ENCODE data around the gene TTC28. TPM values are rescaled to one million over a fixed set of nuclear protein-coding genes. Genes with fewer than 3 reads are reported as not detected.

The TTC28 gene
- total and polyA plus RNA-seq, 2 donors (not counting 1 experiment from before 2014, with no cell fraction given): 8.2 to 31.4 TPM

DNA sequence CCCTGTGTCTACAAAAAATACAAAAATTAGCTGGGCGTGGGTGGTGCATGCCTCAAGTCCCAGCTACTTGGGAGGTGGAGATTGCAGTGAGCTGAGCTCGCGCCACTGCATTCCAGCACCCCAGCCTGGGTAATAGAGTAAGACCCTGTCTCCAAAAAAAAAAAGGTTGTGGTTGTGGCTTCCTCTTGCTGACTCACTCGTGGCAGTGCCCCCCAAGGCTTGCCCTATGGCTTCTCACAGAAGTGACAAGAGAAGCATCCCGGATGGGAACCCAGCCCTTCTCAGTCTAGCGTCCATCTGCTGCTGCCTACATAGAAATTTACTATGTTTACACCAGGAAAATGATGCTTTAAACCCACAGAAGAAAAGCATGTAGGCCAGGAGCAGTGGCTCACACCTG lies 692.1 kb downstream of the TTC28 start:
- no peak overlapping the region for H3K4me3 ChIP-seq (replicated peaks in 1 of 4; ENCODE audit: control extremely low read depth in 1 of 4, insufficient read depth in 1 of 4, low read depth in 3 of 4, low read length in 4 of 4)
- no peaks in the 10 kb centered on the region for H3K9me3 ChIP-seq (ENCODE audit: control insufficient read depth, insufficient read depth, low read depth, low read length)
- H3K27me3 ChIP-seq (ENCODE audit: control insufficient read depth, insufficient read depth, low read length): no peaks in the 10 kb centered on the region
- no peak for TF ChIP-seq EZH2 (IDR thresholded peaks at IDR 0.05; ENCODE audit: low read length, missing control alignments)
- TF ChIP-seq, protein P1, sequence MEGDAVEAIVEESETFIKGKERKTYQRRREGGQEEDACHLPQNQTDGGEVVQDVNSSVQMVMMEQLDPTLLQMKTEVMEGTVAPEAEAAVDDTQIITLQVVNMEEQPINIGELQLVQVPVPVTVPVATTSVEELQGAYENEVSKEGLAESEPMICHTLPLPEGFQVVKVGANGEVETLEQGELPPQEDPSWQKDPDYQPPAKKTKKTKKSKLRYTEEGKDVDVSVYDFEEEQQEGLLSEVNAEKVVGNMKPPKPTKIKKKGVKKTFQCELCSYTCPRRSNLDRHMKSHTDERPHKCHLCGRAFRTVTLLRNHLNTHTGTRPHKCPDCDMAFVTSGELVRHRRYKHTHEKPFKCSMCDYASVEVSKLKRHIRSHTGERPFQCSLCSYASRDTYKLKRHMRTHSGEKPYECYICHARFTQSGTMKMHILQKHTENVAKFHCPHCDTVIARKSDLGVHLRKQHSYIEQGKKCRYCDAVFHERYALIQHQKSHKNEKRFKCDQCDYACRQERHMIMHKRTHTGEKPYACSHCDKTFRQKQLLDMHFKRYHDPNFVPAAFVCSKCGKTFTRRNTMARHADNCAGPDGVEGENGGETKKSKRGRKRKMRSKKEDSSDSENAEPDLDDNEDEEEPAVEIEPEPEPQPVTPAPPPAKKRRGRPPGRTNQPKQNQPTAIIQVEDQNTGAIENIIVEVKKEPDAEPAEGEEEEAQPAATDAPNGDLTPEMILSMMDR (conservative IDR thresholded peaks at IDR 0.05 in 1 of 2, IDR thresholded peaks at IDR 0.05 in 1 of 2; ENCODE audit: low read depth in 1 of 2, low read length in 2 of 2): no peak
- no peaks in the 10 kb centered on the region for H4K20me1 ChIP-seq (ENCODE audit: control insufficient read depth, extremely low read depth, insufficient read depth, low read length)
- peak; percentile 85 to 96 for DNase-seq (ENCODE audit: low read depth in 2 of 2)
- H3K4me1 ChIP-seq (ENCODE audit: control insufficient read depth, extremely low read depth, insufficient read depth, low read length): peaks cover 13% of the 10 kb centered on the region
- no peaks in the 10 kb centered on the region for H3K79me2 ChIP-seq (ENCODE audit: control insufficient read depth, insufficient read depth, low read length)
- peak overlapping the region; percentile 61 for H3K27ac ChIP-seq (ENCODE audit: insufficient read depth, low read length)
- no peak overlapping the region for H3K4me2 ChIP-seq (ENCODE audit: extremely low read depth, insufficient read depth, low read length)
- H2AFZ ChIP-seq (ENCODE audit: low read length): no peak overlapping the region
- H3K36me3 ChIP-seq (ENCODE audit: control insufficient read depth, insufficient read depth, low read length): peaks cover 4% of the 10 kb centered on the region
- no peak overlapping the region for H3K9ac ChIP-seq (ENCODE audit: insufficient read depth, low read length)

DNA sequence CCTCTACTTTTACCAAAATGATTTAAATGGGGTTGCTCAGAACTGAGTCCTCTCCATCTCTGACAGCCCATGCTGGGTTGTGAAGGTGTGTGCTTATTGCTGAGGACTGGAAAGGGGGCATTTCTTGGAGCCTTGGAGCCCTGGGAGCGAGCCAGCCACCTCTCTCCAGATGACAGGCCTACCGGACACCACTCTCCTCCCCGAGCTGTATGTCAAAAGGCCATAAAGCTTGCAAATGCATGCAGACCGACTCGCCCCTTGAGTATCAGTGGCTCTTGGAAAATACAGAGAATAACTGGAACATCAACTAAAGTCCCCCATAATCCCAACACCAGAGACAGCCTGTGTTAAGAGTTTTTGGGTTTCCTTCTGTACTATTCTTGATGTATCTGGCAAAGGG lies 692.7 kb downstream of the TTC28 start:
- peak overlapping the region; percentile 6 for H3K27ac ChIP-seq (ENCODE audit: insufficient read depth, low read length)
- H3K4me2 ChIP-seq (ENCODE audit: extremely low read depth, insufficient read depth, low read length): no peak overlapping the region
- peaks cover 13% of the 10 kb centered on the region for H3K4me1 ChIP-seq (ENCODE audit: control insufficient read depth, extremely low read depth, insufficient read depth, low read length)
- H2AFZ ChIP-seq (ENCODE audit: low read length): no peak overlapping the region
- H3K9ac ChIP-seq (ENCODE audit: insufficient read depth, low read length): no peak overlapping the region
- no peak for TF ChIP-seq EZH2 (IDR thresholded peaks at IDR 0.05; ENCODE audit: low read length, missing control alignments)
- TF ChIP-seq, protein P1 (conservative IDR thresholded peaks at IDR 0.05 in 1 of 2, IDR thresholded peaks at IDR 0.05 in 1 of 2; ENCODE audit: low read depth in 1 of 2, low read length in 2 of 2): no peak
- H3K9me3 ChIP-seq (ENCODE audit: control insufficient read depth, insufficient read depth, low read depth, low read length): no peaks in the 10 kb centered on the region
- H3K79me2 ChIP-seq (ENCODE audit: control insufficient read depth, insufficient read depth, low read length): no peaks in the 10 kb centered on the region
- peaks cover 4% of the 10 kb centered on the region for H3K36me3 ChIP-seq (ENCODE audit: control insufficient read depth, insufficient read depth, low read length)
- H3K4me3 ChIP-seq (replicated peaks in 1 of 4; ENCODE audit: control extremely low read depth in 1 of 4, insufficient read depth in 1 of 4, low read depth in 3 of 4, low read length in 4 of 4): no peak overlapping the region
- H4K20me1 ChIP-seq (ENCODE audit: control insufficient read depth, extremely low read depth, insufficient read depth, low read length): no peaks in the 10 kb centered on the region
- no peaks in the 10 kb centered on the region for H3K27me3 ChIP-seq (ENCODE audit: control insufficient read depth, insufficient read depth, low read length)
- no peak for DNase-seq (ENCODE audit: low read depth in 2 of 2)

DNA sequence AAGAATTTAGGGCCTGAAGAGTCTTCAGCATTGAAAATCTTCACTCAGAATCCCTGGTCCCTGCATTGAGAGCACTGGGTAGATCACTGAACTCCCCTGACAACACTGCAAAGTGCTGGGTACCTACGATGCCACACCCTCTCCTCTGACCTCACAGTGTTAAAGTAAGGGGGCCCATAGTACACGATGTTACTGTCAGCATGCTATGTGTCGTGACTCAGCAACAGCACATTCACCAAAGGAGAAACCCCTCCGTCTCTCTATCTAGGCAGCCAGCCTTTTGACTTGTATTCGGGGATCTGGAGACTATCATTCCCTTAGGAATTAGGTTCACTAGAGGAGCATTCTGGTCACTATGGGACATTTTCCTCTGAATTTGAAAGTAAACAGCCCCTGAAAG lies 693.2 kb downstream of the TTC28 start:
- peak in 1 of 2 donors; percentile 39 for DNase-seq (ENCODE audit: low read depth in 2 of 2)
- Histone ChIP-seq H3K79me2 (ENCODE audit: control insufficient read depth, insufficient read depth, low read length) (no peaks in the 10 kb centered on the region), H3K36me3 (ENCODE audit: control insufficient read depth, insufficient read depth, low read length) (peaks cover 5% of the 10 kb centered on the region), H2AFZ (ENCODE audit: low read length) (no peak overlapping the region), H4K20me1 (ENCODE audit: control insufficient read depth, extremely low read depth, insufficient read depth, low read length) (no peaks in the 10 kb centered on the region), H3K4me2 (ENCODE audit: extremely low read depth, insufficient read depth, low read length) (no peak overlapping the region), H3K9ac (ENCODE audit: insufficient read depth, low read length) (no peak overlapping the region), H3K27me3 (ENCODE audit: control insufficient read depth, insufficient read depth, low read length) (no peaks in the 10 kb centered on the region), H3K4me3 (replicated peaks in 1 of 4; ENCODE audit: control extremely low read depth in 1 of 4, insufficient read depth in 1 of 4, low read depth in 3 of 4, low read length in 4 of 4) (no peak overlapping the region), H3K4me1 (ENCODE audit: control insufficient read depth, extremely low read depth, insufficient read depth, low read length) (peaks cover 13% of the 10 kb centered on the region), H3K27ac (ENCODE audit: insufficient read depth, low read length) (peak overlapping the region; percentile 6), H3K9me3 (ENCODE audit: control insufficient read depth, insufficient read depth, low read depth, low read length) (no peaks in the 10 kb centered on the region)
- TF ChIP-seq, protein P1 (conservative IDR thresholded peaks at IDR 0.05 in 1 of 2, IDR thresholded peaks at IDR 0.05 in 1 of 2; ENCODE audit: low read depth in 1 of 2, low read length in 2 of 2): no peak
- no peak for TF ChIP-seq EZH2 (IDR thresholded peaks at IDR 0.05; ENCODE audit: low read length, missing control alignments)
